Measurements from ENCODE around the gene JAK1. TPM values are rescaled to one million over a fixed set of nuclear protein-coding genes. Genes with fewer than 3 reads are reported as not detected.

The JAK1 gene
- total and polyA plus RNA-seq, 10 of the 15 experiments (the other 5 are each of a cell fraction or from before 2014, with no cell fraction given), result 9.6 to 45.5 (median 35.7) TPM

DNA sequence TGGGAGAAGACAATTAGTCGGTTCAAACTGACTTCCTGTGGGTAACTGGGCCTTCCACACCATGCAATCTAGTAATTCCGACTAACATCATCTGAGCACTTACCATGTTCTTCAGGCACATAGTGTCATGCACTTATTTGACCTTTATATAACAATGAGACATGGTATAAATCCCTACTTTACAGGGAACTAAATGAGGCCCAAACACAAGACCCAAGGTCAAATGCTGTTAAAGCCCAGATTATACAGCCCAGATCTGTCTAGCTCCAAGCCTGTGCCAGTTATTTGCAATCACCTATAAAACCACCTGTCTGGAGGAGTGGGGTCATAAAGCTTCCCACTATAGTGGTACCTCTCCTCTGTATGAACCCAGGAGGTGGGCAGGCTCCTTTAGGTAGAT is 40.8 kb downstream of the JAK1 start:
- Histone ChIP-seq H2AFZ (ENCODE audit: control insufficient read depth, low read depth, low read length) (no peak overlapping the region), H3K4me2 (ENCODE audit: control insufficient read depth, insufficient read depth) (no peak overlapping the region), H3K9ac (ENCODE audit: control insufficient read depth, insufficient read depth, low read length) (no peak overlapping the region), H3K36me3 (ENCODE audit: control insufficient read depth in 2 of 2, insufficient read depth in 2 of 2, low read length in 1 of 2) (peaks cover 0 to 2% of the 10 kb centered on the region in 2 experiments; a peak in 2 of 4 replicates), H3K4me3 (no peak overlapping the region), H4K20me1 (ENCODE audit: control insufficient read depth, insufficient read depth) (peaks cover 9% of the 10 kb centered on the region), H3K79me2 (ENCODE audit: control insufficient read depth, insufficient read depth, low read length) (peaks cover 11% of the 10 kb centered on the region), H3K9me3 (replicated peaks; ENCODE audit: control insufficient read depth, insufficient read depth, low read length) (no peaks in the 10 kb centered on the region), H3K27me3 (replicated peaks in 1 of 2; ENCODE audit: control insufficient read depth in 2 of 2, insufficient read depth in 2 of 2, low read length in 1 of 2) (no peaks in the 10 kb centered on the region), H3K27ac (ENCODE audit: control insufficient read depth, insufficient read depth) (no peak overlapping the region), H3K4me1 (ENCODE audit: control insufficient read depth, insufficient read depth, low read length) (peaks cover 5% of the 10 kb centered on the region)
- intact Hi-C loops (cut with micrococcal nuclease; ENCODE audit: unreplicated experiment), result no loop called here
- 65% methylated on average over 2 of the region's 2 CpGs for WGBS (ENCODE audit: insufficient coverage, insufficient replicate concordance, low lambda C conversion rate, missing lambda C conversion rate)
- ChIA-PET SMC1A (ENCODE audit: uncharacterized antibody, unreplicated experiment) (interaction anchor here (0.7 kb wide), 1 partner anchor 282 kb away, joined by 3 read pairs; no protein-coding TSS in a partner anchor), RAD21 (ENCODE audit: unreplicated experiment) (no interaction called here), POLR2A (no interaction called here), CTCF (no interaction called here)
- DNase-seq (ENCODE audit: low read depth, low spot score) (no peak), FAIRE-seq (no peak), ATAC-seq (no peak)
- in situ Hi-C loops (cut with MboI), result no loop called here
- TF ChIP-seq, protein P1, sequence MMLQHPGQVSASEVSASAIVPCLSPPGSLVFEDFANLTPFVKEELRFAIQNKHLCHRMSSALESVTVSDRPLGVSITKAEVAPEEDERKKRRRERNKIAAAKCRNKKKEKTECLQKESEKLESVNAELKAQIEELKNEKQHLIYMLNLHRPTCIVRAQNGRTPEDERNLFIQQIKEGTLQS (IDR thresholded peaks at IDR 0.05; ENCODE audit: borderline replicate concordance, extremely low read depth, low read depth, low read length), result no peak
- TF ChIP-seq ZBED1 (IDR thresholded peaks at IDR 0.05; ENCODE audit: borderline replicate concordance) (no peak), ZNF217 (IDR thresholded peaks at IDR 0.05) (no peak), GABPA (IDR thresholded peaks at IDR 0.05; ENCODE audit: low read depth) (no peak), SMC3 (IDR thresholded peaks at IDR 0.05; ENCODE audit: borderline replicate concordance, low read length) (no peak), STAT3 (IDR thresholded peaks at IDR 0.05; ENCODE audit: low read depth, low read length) (no peak), BMI1 (IDR thresholded peaks at IDR 0.05; ENCODE audit: borderline replicate concordance) (no peak)
- TF ChIP-seq, protein P2, sequence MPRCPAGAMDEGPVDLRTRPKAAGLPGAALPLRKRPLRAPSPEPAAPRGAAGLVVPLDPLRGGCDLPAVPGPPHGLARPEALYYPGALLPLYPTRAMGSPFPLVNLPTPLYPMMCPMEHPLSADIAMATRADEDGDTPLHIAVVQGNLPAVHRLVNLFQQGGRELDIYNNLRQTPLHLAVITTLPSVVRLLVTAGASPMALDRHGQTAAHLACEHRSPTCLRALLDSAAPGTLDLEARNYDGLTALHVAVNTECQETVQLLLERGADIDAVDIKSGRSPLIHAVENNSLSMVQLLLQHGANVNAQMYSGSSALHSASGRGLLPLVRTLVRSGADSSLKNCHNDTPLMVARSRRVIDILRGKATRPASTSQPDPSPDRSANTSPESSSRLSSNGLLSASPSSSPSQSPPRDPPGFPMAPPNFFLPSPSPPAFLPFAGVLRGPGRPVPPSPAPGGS (IDR thresholded peaks at IDR 0.05; ENCODE audit: borderline replicate concordance, insufficient read depth, low read depth, low read length, poor library complexity, severe bottlenecking), result no peak
- no TSS peak for BruUV-seq (replicated peaks)
